Right lung (tissue), 5 donors: ENCODE measurements around the gene TMEM41A. TPM values are rescaled to one million over a fixed set of nuclear protein-coding genes. Genes with fewer than 3 reads are reported as not detected.

ENCODE experiments used
- polyA plus RNA-seq, 5 donors: library from polyadenylated mRNA; unstranded; fragments of 120-200 nt; gene quantifications; one replicate each; pipeline versions ENCODE4 v1.2.1 to v1.2.3, GENCODE V29; 2013; ENCODE audit warnings: inconsistent platforms in 1 of 5, low replicate concordance in 1 of 5; ENCODE audit not compliant: insufficient read length in 5 of 5, insufficient read depth in 1 of 5

Gene TMEM41A
- polyA plus RNA-seq, 5 donors: 40.8 to 50.6 (median 47.8) TPM

Other genes starting within 250 kb of the TMEM41A start
- 10 to 100 TPM in 4 of 5 donors, 1 to 10 TPM in 1; 7.9 to 13.9 (median 11.7) TPM for gene EHHADH, start 245.0 kb downstream of the TMEM41A start, polyA plus RNA-seq
- gene MAP3K13, start 135.9 kb downstream of the TMEM41A start, polyA plus RNA-seq: 10 to 100 TPM; 36.5 to 49.0 (median 44.1) TPM
- gene LIPH, start 53.6 kb upstream of the TMEM41A start, polyA plus RNA-seq: 1 to 10 TPM; 2.1 to 4.5 (median 2.9) TPM
- 10 to 100 TPM; 34.5 to 49.6 (median 46.1) TPM for gene SENP2, start 87.3 kb upstream of the TMEM41A start, polyA plus RNA-seq